ENCODE measurements around the gene KCNQ1.

KCNQ1 gene

GRCh38 chr11:2437516-2437915 lies 7.3 kb upstream of the KCNQ1 start (continued):
- TF ChIP-seq, protein P1, sequence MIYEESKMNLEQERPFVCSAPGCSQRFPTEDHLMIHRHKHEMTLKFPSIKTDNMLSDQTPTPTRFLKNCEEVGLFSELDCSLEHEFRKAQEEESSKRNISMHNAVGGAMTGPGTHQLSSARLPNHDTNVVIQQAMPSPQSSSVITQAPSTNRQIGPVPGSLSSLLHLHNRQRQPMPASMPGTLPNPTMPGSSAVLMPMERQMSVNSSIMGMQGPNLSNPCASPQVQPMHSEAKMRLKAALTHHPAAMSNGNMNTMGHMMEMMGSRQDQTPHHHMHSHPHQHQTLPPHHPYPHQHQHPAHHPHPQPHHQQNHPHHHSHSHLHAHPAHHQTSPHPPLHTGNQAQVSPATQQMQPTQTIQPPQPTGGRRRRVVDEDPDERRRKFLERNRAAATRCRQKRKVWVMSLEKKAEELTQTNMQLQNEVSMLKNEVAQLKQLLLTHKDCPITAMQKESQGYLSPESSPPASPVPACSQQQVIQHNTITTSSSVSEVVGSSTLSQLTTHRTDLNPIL (CRISPR knock-in tag; IDR thresholded peaks at IDR 0.05; ENCODE audit: low read depth), result no peak
- TF ChIP-seq ISL1 (CRISPR knock-in tag; IDR thresholded peaks at IDR 0.05), result no peak
- no peak for TF ChIP-seq ZNF565 (CRISPR knock-in tag; conservative IDR thresholded peaks at IDR 0.05; ENCODE audit: low read depth)
- TF ChIP-seq ZNF8 (CRISPR knock-in tag; IDR thresholded peaks at IDR 0.05), result no peak
- TF ChIP-seq ESRRG (CRISPR knock-in tag; IDR thresholded peaks at IDR 0.05), result no peak

- TF ChIP-seq ZFP3 (CRISPR knock-in tag; IDR thresholded peaks at IDR 0.05), result no peak
- no peak for TF ChIP-seq CSDC2 (CRISPR knock-in tag; IDR thresholded peaks at IDR 0.05)
- TF ChIP-seq OSR1 (CRISPR knock-in tag; IDR thresholded peaks at IDR 0.05), result no peak
- TF ChIP-seq, protein P2, sequence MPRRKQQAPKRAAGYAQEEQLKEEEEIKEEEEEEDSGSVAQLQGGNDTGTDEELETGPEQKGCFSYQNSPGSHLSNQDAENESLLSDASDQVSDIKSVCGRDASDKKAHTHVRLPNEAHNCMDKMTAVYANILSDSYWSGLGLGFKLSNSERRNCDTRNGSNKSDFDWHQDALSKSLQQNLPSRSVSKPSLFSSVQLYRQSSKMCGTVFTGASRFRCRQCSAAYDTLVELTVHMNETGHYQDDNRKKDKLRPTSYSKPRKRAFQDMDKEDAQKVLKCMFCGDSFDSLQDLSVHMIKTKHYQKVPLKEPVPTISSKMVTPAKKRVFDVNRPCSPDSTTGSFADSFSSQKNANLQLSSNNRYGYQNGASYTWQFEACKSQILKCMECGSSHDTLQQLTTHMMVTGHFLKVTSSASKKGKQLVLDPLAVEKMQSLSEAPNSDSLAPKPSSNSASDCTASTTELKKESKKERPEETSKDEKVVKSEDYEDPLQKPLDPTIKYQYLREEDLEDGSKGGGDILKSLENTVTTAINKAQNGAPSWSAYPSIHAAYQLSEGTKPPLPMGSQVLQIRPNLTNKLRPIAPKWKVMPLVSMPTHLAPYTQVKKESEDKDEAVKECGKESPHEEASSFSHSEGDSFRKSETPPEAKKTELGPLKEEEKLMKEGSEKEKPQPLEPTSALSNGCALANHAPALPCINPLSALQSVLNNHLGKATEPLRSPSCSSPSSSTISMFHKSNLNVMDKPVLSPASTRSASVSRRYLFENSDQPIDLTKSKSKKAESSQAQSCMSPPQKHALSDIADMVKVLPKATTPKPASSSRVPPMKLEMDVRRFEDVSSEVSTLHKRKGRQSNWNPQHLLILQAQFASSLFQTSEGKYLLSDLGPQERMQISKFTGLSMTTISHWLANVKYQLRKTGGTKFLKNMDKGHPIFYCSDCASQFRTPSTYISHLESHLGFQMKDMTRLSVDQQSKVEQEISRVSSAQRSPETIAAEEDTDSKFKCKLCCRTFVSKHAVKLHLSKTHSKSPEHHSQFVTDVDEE (CRISPR knock-in tag; IDR thresholded peaks at IDR 0.05), result no peak
- no peak for TF ChIP-seq TCF4 (CRISPR knock-in tag; IDR thresholded peaks at IDR 0.05; ENCODE audit: borderline replicate concordance)
- no peak for TF ChIP-seq SNAI2 (CRISPR knock-in tag; IDR thresholded peaks at IDR 0.05)
- ATAC-seq, result no peak
Measured at GRCh38 chr11:2439820-2440219, 5.0 kb upstream of the KCNQ1 start.

GRCh38 chr11:2440646-2441045 lies 4.2 kb upstream of the KCNQ1 start:
- TF ChIP-seq PATZ1 (CRISPR knock-in tag; IDR thresholded peaks at IDR 0.05; ENCODE audit: borderline replicate concordance), result no peak
- TF ChIP-seq ZNF565 (CRISPR knock-in tag; conservative IDR thresholded peaks at IDR 0.05; ENCODE audit: low read depth), result no peak
- TF ChIP-seq SNAI2 (CRISPR knock-in tag; IDR thresholded peaks at IDR 0.05), result no peak
- no peak for TF ChIP-seq TCF4 (CRISPR knock-in tag; IDR thresholded peaks at IDR 0.05; ENCODE audit: borderline replicate concordance)
- no peak for TF ChIP-seq GLIS3 (CRISPR knock-in tag; IDR thresholded peaks at IDR 0.05)
- no peak for TF ChIP-seq ZFP30 (CRISPR knock-in tag; IDR thresholded peaks at IDR 0.05)
- TF ChIP-seq POU6F1 (CRISPR knock-in tag; IDR thresholded peaks at IDR 0.05; ENCODE audit: borderline replicate concordance, low read depth), result no peak
- no peak for TF ChIP-seq CSDC2 (CRISPR knock-in tag; IDR thresholded peaks at IDR 0.05)
- TF ChIP-seq ESRRG (CRISPR knock-in tag; IDR thresholded peaks at IDR 0.05), result no peak
- TF ChIP-seq ZNF70 (CRISPR knock-in tag; IDR thresholded peaks at IDR 0.05), result no peak
- no peak for TF ChIP-seq ISL1 (CRISPR knock-in tag; IDR thresholded peaks at IDR 0.05)
- TF ChIP-seq, protein P3, sequence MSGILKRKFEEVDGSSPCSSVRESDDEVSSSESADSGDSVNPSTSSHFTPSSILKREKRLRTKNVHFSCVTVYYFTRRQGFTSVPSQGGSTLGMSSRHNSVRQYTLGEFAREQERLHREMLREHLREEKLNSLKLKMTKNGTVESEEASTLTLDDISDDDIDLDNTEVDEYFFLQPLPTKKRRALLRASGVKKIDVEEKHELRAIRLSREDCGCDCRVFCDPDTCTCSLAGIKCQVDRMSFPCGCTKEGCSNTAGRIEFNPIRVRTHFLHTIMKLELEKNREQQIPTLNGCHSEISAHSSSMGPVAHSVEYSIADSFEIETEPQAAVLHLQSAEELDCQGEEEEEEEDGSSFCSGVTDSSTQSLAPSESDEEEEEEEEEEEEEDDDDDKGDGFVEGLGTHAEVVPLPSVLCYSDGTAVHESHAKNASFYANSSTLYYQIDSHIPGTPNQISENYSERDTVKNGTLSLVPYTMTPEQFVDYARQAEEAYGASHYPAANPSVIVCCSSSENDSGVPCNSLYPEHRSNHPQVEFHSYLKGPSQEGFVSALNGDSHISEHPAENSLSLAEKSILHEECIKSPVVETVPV (CRISPR knock-in tag; IDR thresholded peaks at IDR 0.05), result no peak
- TF ChIP-seq PPARA (CRISPR knock-in tag; IDR thresholded peaks at IDR 0.05; ENCODE audit: borderline replicate concordance), result no peak
- TF ChIP-seq OSR1 (CRISPR knock-in tag; IDR thresholded peaks at IDR 0.05), result no peak
- TF ChIP-seq TOX (CRISPR knock-in tag; IDR thresholded peaks at IDR 0.05; ENCODE audit: borderline replicate concordance), result no peak
- no peak for TF ChIP-seq ZFP3 (CRISPR knock-in tag; IDR thresholded peaks at IDR 0.05)
- no peak for TF ChIP-seq RARB (CRISPR knock-in tag; IDR thresholded peaks at IDR 0.05)
- no peak for ATAC-seq

- no peak for ATAC-seq
- TF ChIP-seq OSR1 (CRISPR knock-in tag; IDR thresholded peaks at IDR 0.05) (no peak), GLIS3 (CRISPR knock-in tag; IDR thresholded peaks at IDR 0.05) (no peak), PPARA (CRISPR knock-in tag; IDR thresholded peaks at IDR 0.05; ENCODE audit: borderline replicate concordance) (no peak), ZFP3 (CRISPR knock-in tag; IDR thresholded peaks at IDR 0.05) (no peak), BACH2 (CRISPR knock-in tag; IDR thresholded peaks at IDR 0.05; ENCODE audit: borderline replicate concordance) (no peak), TCF4 (CRISPR knock-in tag; IDR thresholded peaks at IDR 0.05; ENCODE audit: borderline replicate concordance) (no peak)
Measured at GRCh38 chr11:2441171-2441570, 3.6 kb upstream of the KCNQ1 start.

Data from SK-N-SH treated with all-trans-retinoic acid at 6 μM for 48 hours (cell line).